Ureter (tissue), 1 donor: Measurements from ENCODE around the gene DNAJC24. TPM values are rescaled to one million over a fixed set of nuclear protein-coding genes. Genes with fewer than 3 reads are reported as not detected.

Source experiments
- DNase-seq: peaks from one replicate; pipeline ENCODE4 v3.0.0-alpha.2; 2020; ENCODE audit warnings: low spot score
- total RNA-seq: library from RNA; stranded (reverse); gene quantifications from one replicate; pipeline ENCODE4 v1.2.4, GENCODE V29; 2023
- donor health status: DM: yes; HTN: yes; CAD: no.

The DNAJC24 gene
- total RNA-seq, 1 donor from 2014 or later = 16.1 TPM

DNA sequence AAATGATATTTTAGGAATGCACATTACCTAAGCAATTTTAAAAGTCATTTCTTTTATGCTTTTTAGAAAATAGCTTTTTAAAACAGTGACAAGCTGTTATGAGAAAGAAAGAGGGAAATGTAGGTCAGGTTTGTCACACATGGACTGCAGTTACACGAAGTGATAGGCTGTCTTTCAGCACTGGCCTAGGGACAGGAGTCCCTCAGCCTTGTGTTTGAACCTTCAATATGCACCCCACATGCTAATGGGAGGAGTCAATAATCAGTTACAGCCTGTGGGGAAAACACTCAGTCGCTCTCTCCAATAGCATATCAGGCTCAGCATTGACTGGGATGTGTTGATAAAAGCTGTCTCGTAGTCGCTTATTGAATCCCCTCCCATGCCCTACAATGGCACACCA lies 45.8 kb downstream of the DNAJC24 start:
- DNase-seq = no peak

DNA sequence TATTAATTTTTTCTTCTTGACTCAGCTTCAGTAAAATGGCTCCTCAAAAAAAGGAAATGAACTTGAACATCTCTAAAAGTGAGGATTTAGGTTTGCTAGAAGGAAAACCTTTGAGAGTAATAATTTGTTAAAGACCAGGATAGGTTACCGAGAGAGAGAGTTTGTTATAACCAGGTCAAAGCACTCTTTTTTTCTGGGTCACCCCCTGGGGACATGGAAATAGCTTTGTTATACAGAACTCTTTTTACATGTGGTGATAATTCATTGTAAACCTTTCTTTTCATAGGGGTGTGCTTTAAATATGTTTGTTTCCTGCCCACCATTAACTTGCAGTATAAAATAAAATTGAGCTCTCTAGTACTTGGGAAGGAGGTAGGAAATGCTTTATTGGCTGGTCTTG lies 47.7 kb downstream of the DNAJC24 start:
- no peak for DNase-seq

- no peak for DNase-seq
Observed at GRCh38 chr11:31417816-31418215, 48.2 kb downstream of the DNAJC24 start.

DNA sequence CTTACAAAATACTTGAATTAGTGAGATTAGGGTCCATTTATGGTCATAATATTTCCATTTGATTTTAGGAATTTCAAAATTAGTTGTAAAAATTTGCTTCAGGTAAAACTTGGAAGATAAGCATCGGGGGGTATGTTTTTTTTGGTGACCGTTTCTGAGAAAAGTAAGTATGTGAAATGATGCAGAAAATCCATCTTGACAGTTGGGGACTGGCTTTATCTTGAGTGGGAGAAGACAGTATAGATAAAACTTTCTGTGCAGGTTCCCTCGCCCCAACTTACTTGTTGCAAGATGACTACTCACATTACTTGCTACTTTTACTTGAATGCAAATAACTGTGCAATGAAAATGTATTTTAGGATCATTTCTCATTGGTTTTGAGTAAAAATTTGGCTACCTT lies 49.5 kb downstream of the DNAJC24 start:
- no peak for DNase-seq

DNA sequence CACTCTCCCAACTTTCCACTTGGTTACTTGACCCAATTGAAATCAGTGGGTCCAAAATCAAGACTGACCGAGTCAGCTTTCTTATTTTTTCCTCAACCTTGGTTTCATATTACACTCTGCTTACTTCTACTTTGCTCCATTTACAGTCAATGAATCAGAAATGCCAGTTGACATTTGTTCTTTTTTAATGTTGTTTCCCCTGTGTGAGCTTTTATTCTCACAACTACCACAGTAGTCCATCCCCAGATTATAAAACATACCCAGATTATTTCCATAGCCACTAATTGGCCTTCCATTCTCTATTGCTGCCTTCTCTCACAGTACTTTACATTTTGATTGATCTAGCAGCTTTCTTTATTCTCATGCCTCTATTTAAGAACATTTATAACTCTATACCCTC lies 50.0 kb downstream of the DNAJC24 start:
- no peak for DNase-seq

DNA sequence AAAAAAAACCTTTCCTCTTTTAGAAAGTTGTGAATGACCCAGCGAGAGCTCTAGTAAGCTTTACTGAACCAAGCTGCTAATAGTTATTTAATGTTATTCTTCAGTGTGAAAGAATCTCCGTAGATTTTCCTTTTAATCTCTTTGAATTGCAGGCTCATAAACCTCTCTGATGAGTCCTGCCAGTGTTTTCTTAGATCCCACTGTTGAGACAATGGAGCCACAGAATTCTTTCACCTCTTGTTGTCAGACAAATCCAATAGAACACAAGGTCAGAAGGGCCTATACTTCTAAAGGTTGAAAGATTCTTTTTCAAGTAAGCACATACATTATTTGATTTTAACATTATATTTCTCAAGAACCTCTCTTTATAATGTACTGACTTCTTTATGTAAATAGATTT lies 52.2 kb downstream of the DNAJC24 start:
- DNase-seq = no peak

DNA sequence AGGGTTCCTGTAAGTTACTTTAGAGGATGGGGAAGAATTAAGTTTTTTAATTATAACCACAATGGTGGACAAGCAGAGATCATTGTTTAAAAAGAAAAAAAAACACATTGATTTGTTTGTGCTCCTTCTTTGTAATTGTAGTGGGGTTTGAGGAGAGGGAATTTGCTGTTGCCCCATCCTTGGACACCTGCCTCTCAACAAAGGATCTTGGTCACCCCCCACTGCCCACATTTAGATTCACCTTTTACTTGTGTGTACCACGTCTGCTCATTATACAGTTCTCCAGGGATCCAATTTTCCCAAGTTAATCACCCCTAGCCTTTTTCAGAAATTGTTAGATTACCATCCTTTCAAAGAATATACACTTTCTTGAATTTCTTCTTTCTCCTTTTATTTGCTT lies 53.0 kb downstream of the DNAJC24 start:
- no peak for DNase-seq

DNA sequence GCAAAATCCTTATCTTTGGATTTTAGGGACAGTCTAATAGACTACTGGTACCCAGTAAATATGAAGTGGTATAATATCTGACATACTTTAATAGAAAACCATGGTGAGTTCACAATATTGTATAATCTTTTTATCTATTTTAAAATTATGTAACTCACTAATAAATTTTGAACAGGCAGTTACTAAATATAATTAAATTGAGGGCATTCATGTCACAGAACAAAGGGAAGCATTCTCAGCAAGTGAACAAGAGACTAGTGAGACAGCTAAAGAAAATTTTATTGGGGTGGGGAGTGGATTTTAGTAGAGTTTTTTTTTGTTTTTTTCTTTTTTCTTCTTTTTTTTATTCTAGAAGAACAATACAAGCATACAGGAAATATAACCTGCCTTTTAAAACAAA lies 55.0 kb downstream of the DNAJC24 start:
- DNase-seq = no peak

DNA sequence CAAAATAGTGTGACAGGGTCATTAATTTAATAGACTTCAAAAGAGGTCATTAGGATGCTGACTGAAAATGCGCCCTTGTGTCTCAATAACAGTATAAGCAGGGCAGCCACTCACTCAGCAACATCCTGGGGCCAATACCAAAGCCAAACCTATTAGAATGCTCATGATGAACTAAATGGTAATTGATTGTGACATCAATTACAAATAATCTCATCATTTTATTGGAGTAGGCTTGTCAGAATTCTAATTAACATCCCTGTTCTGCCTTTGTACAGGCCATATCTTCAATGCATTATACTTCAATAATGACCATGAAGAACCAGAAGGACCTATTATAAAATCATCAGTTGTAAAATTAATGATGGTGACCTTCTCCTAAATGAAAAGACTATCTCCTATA lies 64.2 kb downstream of the DNAJC24 start:
- no peak for DNase-seq

- no peak for DNase-seq
Observed at GRCh38 chr11:31437742-31438435, 68.2 kb downstream of the DNAJC24 start.

- no peak for DNase-seq
Observed at GRCh38 chr11:31441296-31441695, 71.6 kb downstream of the DNAJC24 start.

DNA sequence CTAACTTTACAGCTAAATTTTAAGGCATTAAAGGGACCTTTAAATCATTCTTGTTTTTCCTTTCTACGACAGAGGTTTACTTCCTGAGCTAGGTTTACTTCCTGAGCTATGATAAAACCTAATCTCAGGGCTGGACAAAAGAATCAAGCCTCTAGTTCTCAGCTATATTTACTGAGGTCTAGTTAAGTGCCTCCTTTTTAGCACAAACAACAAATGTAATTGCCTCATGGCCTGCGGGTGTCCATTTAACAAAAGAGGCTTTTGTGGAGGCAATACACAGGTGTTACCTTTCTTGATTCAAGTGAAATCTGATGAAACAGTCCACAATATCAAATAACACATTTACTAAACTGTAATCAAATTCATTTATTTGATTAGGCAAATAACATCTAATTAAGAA lies 72.4 kb downstream of the DNAJC24 start:
- DNase-seq = no peak

GRCh38 chr11:31443802-31444201 lies 74.1 kb downstream of the DNAJC24 start:
- DNase-seq = no peak

GRCh38 chr11:31445621-31446020 lies 76.0 kb downstream of the DNAJC24 start:
- DNase-seq = no peak

DNA sequence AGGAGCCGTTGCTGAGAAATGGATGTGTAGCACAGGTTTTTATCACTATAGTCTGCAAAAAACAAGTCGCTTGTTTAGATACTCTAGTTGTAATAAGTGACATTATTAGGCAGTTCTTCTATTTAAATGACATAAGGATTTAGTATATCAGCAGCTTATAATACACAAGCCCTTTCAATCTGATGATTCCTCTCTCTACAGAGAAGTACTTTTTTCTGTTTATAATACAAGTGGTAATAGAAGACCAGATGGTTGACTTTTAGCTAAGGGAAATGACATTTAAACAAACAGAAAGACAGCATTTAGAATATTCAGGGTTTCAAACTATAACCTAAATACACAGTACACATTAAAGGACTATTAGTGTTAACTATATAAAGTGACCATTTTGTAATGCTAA lies 79.4 kb downstream of the DNAJC24 start:
- no peak for DNase-seq

DNA sequence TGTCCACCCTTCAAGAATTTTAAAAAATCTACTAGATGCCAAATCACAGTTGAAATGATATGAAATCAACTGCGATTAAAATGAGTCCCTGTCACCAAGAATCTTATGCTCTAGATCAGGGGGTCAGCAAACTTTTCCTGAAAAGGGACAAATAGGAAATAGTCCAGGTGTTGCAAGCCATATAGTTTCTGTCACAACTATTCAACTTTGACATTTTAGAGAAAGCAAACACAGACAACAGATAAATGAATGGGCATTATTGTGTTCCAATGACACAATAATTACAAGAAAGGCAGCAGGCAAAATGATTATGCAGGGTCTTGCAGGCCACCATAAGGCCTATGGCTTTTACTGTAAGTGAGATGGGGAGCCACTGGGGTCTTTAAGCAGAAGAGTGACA lies 81.2 kb downstream of the DNAJC24 start:
- no peak for DNase-seq

- no peak for DNase-seq
Observed at GRCh38 chr11:31455177-31455576, 85.5 kb downstream of the DNAJC24 start.

GRCh38 chr11:31464436-31464835 lies 94.8 kb downstream of the DNAJC24 start:
- DNase-seq = no peak

GRCh38 chr11:31474083-31474482 lies 104.4 kb downstream of the DNAJC24 start:
- no peak for DNase-seq

GRCh38 chr11:31477528-31478222 lies 108.0 kb downstream of the DNAJC24 start:
- no peak for DNase-seq

GRCh38 chr11:31478223-31478590 lies 108.5 kb downstream of the DNAJC24 start:
- no peak for DNase-seq

DNA sequence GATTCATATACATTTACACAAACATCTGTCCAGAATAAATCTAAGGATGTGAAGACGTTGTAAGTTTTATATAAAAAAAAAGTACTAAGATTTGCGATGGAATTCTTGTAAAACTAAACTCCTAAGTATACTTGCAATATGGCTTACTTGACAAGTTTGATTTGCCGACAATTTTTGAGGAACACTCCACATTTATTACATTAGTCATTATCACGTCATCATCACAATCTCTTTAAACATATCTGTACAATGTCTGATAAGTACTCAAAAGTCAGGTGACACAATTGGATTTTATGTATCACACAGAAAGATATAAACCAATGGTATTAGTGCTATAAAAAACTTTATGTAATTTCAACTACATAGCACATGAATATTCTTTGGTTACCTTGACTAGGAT lies 109.4 kb downstream of the DNAJC24 start:
- no peak for DNase-seq

DNA sequence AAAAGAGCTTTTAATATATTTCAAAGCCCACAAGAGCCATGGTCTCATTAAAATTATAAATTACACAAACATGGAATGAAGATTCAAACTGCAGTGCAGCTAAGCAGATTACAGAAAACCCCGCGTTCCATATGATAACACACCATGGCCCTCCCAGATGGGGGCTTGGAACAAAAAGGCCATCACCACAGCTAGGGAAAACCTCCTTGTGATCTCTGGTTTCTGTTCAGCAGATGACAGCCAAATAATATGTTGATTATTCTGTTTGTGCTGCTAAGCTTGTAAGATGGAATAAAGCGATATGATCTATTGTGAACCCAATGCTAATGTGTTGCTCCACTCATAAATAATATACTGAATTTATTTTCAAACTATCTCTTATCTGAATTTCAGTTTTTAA lies 111.3 kb downstream of the DNAJC24 start:
- no peak for DNase-seq
